H9 (cell line): ENCODE measurements around the gene FAM149A. TPM values are rescaled to one million over a fixed set of nuclear protein-coding genes. Genes with fewer than 3 reads are reported as not detected.

ENCODE experiments used
- DNase-seq: peaks from one replicate; pipeline ENCODE4 v3.0.0-alpha.2; 2017
- H2AFZ ChIP-seq: one replicate; pipeline ENCODE4 v1.6.1; 2013; ENCODE audit warnings: mild to moderate bottlenecking, low read length, control low read depth, moderate library complexity
- H2AK5ac ChIP-seq: 2 replicates; pipeline ENCODE4 v1.6.1; 2013; ENCODE audit warnings: low read length, control low read depth, mixed read lengths; ENCODE audit not compliant: insufficient read length
- H2BK120ac ChIP-seq: one replicate; pipeline ENCODE4 v1.6.1; 2013; ENCODE audit warnings: low read depth, mild to moderate bottlenecking, low read length, control low read depth, inconsistent platforms; ENCODE audit not compliant: poor library complexity, severe bottlenecking
- H2BK12ac ChIP-seq: 2 replicates; pipeline ENCODE4 v1.6.1; 2013; ENCODE audit warnings: low read length, control low read depth, mixed read lengths, low read depth; ENCODE audit not compliant: insufficient read length
- H2BK15ac ChIP-seq: 2 replicates; pipeline ENCODE4 v1.6.1; 2013; ENCODE audit warnings: low read depth, low read length, control low read depth
- H2BK20ac ChIP-seq: one replicate; pipeline ENCODE4 v1.6.1; 2013; ENCODE audit warnings: low read depth, mild to moderate bottlenecking, low read length, control low read depth, inconsistent platforms; ENCODE audit not compliant: poor library complexity, severe bottlenecking
- H2BK5ac ChIP-seq: 2 replicates; pipeline ENCODE4 v1.6.1; 2013; ENCODE audit warnings: low read length, control low read depth, mixed read lengths; ENCODE audit not compliant: insufficient read length
- H3K14ac ChIP-seq: 2 replicates; pipeline ENCODE4 v1.6.1; 2013; ENCODE audit warnings: low read length, control low read depth; ENCODE audit not compliant: insufficient read depth
- H3K18ac ChIP-seq: 2 replicates; pipeline ENCODE4 v1.6.1; 2013; ENCODE audit warnings: low read depth, mild to moderate bottlenecking, mixed read lengths, low read length, control low read depth; ENCODE audit not compliant: insufficient read length
- H3K23ac ChIP-seq: 2 replicates; pipeline ENCODE4 v1.6.1; 2013; ENCODE audit warnings: low read length, control low read depth, mixed read lengths, low read depth; ENCODE audit not compliant: insufficient read length
- H3K23me2 ChIP-seq: 2 replicates; pipeline ENCODE4 v1.6.1; 2013; ENCODE audit warnings: low read depth, mild to moderate bottlenecking, mixed read lengths, low read length, control low read depth; ENCODE audit not compliant: insufficient read length, poor library complexity, severe bottlenecking
- H3K27ac ChIP-seq: 2 replicates; pipeline ENCODE4 v1.5.1; 2013; ENCODE audit warnings: low read length, control low read depth, mixed read lengths, low read depth; ENCODE audit not compliant: insufficient read length
- H3K27me3 ChIP-seq: 2 replicates; pipeline ENCODE4 v1.6.1; 2013; ENCODE audit warnings: low read length, control low read depth, inconsistent platforms; ENCODE audit not compliant: insufficient read depth
- H3K4ac ChIP-seq: 2 replicates; pipeline ENCODE4 v1.6.1; 2013; ENCODE audit warnings: low read depth, mild to moderate bottlenecking, control low read depth, inconsistent platforms, low read length, moderate library complexity
- H3K4me1 ChIP-seq: 2 replicates; pipeline ENCODE4 v1.6.1; 2013; ENCODE audit warnings: low read length, control low read depth, inconsistent platforms; ENCODE audit not compliant: insufficient read depth
- H3K4me2 ChIP-seq: 2 replicates; pipeline ENCODE4 v1.6.1; 2013; ENCODE audit warnings: low read length, control low read depth, mixed read lengths; ENCODE audit not compliant: insufficient read length, insufficient read depth
- H3K56ac ChIP-seq: 2 replicates; pipeline ENCODE4 v1.6.1; 2013; ENCODE audit warnings: low read depth, mild to moderate bottlenecking, mixed read lengths, low read length, control low read depth; ENCODE audit not compliant: insufficient read length
- H3K79me1 ChIP-seq: 2 replicates; pipeline ENCODE4 v1.6.1; 2013; ENCODE audit warnings: low read depth, mild to moderate bottlenecking, moderate library complexity, low read length, control low read depth, inconsistent platforms; ENCODE audit not compliant: insufficient read depth, poor library complexity, severe bottlenecking
- H3K79me2 ChIP-seq: 2 replicates; pipeline ENCODE4 v1.6.1; 2013; ENCODE audit warnings: low read length, control low read depth, inconsistent platforms; ENCODE audit not compliant: insufficient read depth
- H3K9ac ChIP-seq: 2 replicates; pipeline ENCODE4 v1.6.1; 2013; ENCODE audit warnings: low read length, control low read depth, mixed read lengths; ENCODE audit not compliant: insufficient read length; ENCODE audit errors: extremely low read depth
- H3K9me3 ChIP-seq: one replicate; pipeline ENCODE4 v1.6.1; 2013; ENCODE audit warnings: low read depth, low read length, inconsistent platforms; ENCODE audit not compliant: control insufficient read depth
- H3T11ph ChIP-seq: one replicate; pipeline ENCODE4 v1.6.1; 2013; ENCODE audit warnings: mild to moderate bottlenecking, low read length, control low read depth, inconsistent platforms
- H4K20me1 ChIP-seq: one replicate; pipeline ENCODE4 v1.6.1; 2013; ENCODE audit not compliant: control insufficient read depth, insufficient read length, insufficient read depth
- H4K5ac ChIP-seq: 2 replicates; pipeline ENCODE4 v1.6.1; 2013; ENCODE audit warnings: low read depth, mild to moderate bottlenecking, mixed read lengths, low read length, control low read depth; ENCODE audit not compliant: insufficient read length
- H4K8ac ChIP-seq: replicated peaks from 2 replicates; pipeline ENCODE4 v1.6.1; 2013; ENCODE audit warnings: low read length, control low read depth, mixed read lengths, low read depth; ENCODE audit not compliant: insufficient read length
- H4K91ac ChIP-seq: 2 replicates; pipeline ENCODE4 v1.6.1; 2013; ENCODE audit warnings: low read depth, mild to moderate bottlenecking, moderate library complexity, mixed read lengths, low read length, control low read depth; ENCODE audit not compliant: insufficient read length
- H3K27ac Mint-ChIP-seq, 3 experiments: 2 replicates in 2 of 3; 3 replicates in 1 of 3; pipeline ENCODE4 v1.8.0; 2020 to 2021; ENCODE audit warnings: mixed read lengths in 3 of 3, mild to moderate bottlenecking in 1 of 3, moderate library complexity in 1 of 3
- H3K27me3 Mint-ChIP-seq: 2 replicates; pipeline ENCODE4 v1.8.0; 2021; ENCODE audit warnings: low read depth, mild to moderate bottlenecking, moderate library complexity, mixed read lengths
- H3K36me3 Mint-ChIP-seq, 3 experiments: 2 replicates in 2 of 3; 3 replicates in 1 of 3; pipeline ENCODE4 v1.8.0; 2020 to 2021; ENCODE audit warnings: low read depth in 3 of 3, mixed read lengths in 3 of 3; ENCODE audit not compliant: insufficient read depth in 1 of 3
- H3K4me1 Mint-ChIP-seq, 2 experiments: 2 replicates each; pipeline ENCODE4 v1.8.0; 2020; ENCODE audit warnings: mixed read lengths in 2 of 2
- H3K4me3 Mint-ChIP-seq, 2 experiments: 2 replicates in 1 of 2; 3 replicates in 1 of 2; pipeline ENCODE4 v1.8.0; 2020 to 2021; ENCODE audit warnings: mild to moderate bottlenecking in 2 of 2, mixed read lengths in 2 of 2, moderate library complexity in 1 of 2
- H3K9me3 Mint-ChIP-seq, 2 experiments: 2 replicates in 1 of 2; 3 replicates in 1 of 2; pipeline ENCODE4 v1.8.0; 2020; ENCODE audit warnings: mild to moderate bottlenecking in 2 of 2, mixed read lengths in 2 of 2, moderate library complexity in 1 of 2
- CTCF ChIP-seq: fragments of 200-600 bp; sonication (generic); conservative IDR thresholded peaks from 3 replicates; pipeline ENCODE4 v1.8.0; 2021; ENCODE audit warnings: antibody characterized with exemption, mild to moderate bottlenecking
- WGBS: extraction: QIAGEN DNeasy Blood & Tissue Kit; methylation state at CpG from one replicate; pipeline ENCODE4 v1.1.7; 2013; ENCODE audit warnings: missing lambda C conversion rate, low lambda C conversion rate, mixed read lengths; ENCODE audit not compliant: insufficient read length; ENCODE audit errors: extremely low coverage; 5-methylcytosine and 5-hydroxymethylcytosine counted together
- total RNA-seq: library from RNA; stranded (reverse); gene quantifications from 2 replicates; pipeline ENCODE4 v1.2.1, GENCODE V29; 2021

The FAM149A gene
- total RNA-seq, 1 experiment from 2014 or later, result 5.9 TPM

GRCh38 chr4:186168750-186169149 lies 64.2 kb downstream of the FAM149A start:
- Histone ChIP-seq H2AK5ac (no peak overlapping the region), H3K9ac (no peak overlapping the region), H3K27me3 (no peaks in the 10 kb centered on the region), H3K18ac (no peak overlapping the region), H3K4ac (no peak overlapping the region), H2BK12ac (no peak overlapping the region), H3K23me2 (no peaks in the 10 kb centered on the region), H3T11ph (no peak overlapping the region), H3K9me3 (no peaks in the 10 kb centered on the region), H2AFZ (no peak overlapping the region), H3K79me2 (no peaks in the 10 kb centered on the region), H3K79me1 (no peaks in the 10 kb centered on the region), H3K56ac (no peak overlapping the region), H4K20me1 (no peaks in the 10 kb centered on the region), H4K91ac (no peak overlapping the region), H3K27ac (no peak overlapping the region), H4K5ac (no peak overlapping the region), H3K4me1 (no peaks in the 10 kb centered on the region), H3K14ac (no peak overlapping the region), H3K4me2 (no peak overlapping the region), H3K23ac (no peak overlapping the region), H2BK20ac (no peak overlapping the region), H2BK120ac (no peak overlapping the region), H2BK5ac (no peak overlapping the region), H4K8ac (no peak overlapping the region), H2BK15ac (no peak overlapping the region)
- Mint-ChIP-seq H3K27ac (no peak overlapping the region; a peak in 2 of 7 replicates), H3K27me3 (no peaks in the 10 kb centered on the region), H3K4me1 (peaks cover 23 to 25% of the 10 kb centered on the region in 2 experiments), H3K4me3 (no peak overlapping the region), H3K9me3 (0 out of 5 replicates have a peak, but pooled peaks cover 0 to 8% of the 10 kb centered on the region in 2 experiments), H3K36me3 (peaks cover 0 to 18% (median 0%) of the 10 kb centered on the region in 3 experiments; a peak in 3 of 7 replicates)
- TF ChIP-seq CTCF, result no peak
- WGBS, result no CpG with 5 or more reads among the region's 9 CpGs
- no peak for DNase-seq
